ENCODE measurements around the gene CPEB1.

Gene CPEB1

GRCh38 chr15:82635798-82636197, 11.4 kb downstream of the CPEB1 start:
- no peak for TF ChIP-seq GABPA (IDR thresholded peaks at IDR 0.05; ENCODE audit: low read depth)
- TF ChIP-seq SPI1 (IDR thresholded peaks at IDR 0.05; ENCODE audit: borderline replicate concordance, low read depth): no peak
- TF ChIP-seq POLR2AphosphoS5 (IDR thresholded peaks at IDR 0.05; ENCODE audit: low read depth): no peak
- TF ChIP-seq REST (IDR thresholded peaks at IDR 0.05; ENCODE audit: insufficient replicate concordance, low read depth): no peak
- Histone ChIP-seq H3K27ac (replicated peaks) (no peak overlapping the region), H3K27me3 (ENCODE audit: insufficient read depth, poor library complexity, severe bottlenecking) (peaks cover 14% of the 10 kb centered on the region), H3K4me3 (replicated peaks; ENCODE audit: insufficient read depth, low read length) (no peak overlapping the region)
- DNase-seq (ENCODE audit: low read depth in 1 of 2, low spot score in 1 of 2): no peak

- no peak overlapping the region for H3K27ac ChIP-seq (replicated peaks)
- H3K27me3 ChIP-seq (ENCODE audit: insufficient read depth, poor library complexity, severe bottlenecking): peaks cover 2% of the 10 kb centered on the region
- no peak overlapping the region for H3K4me3 ChIP-seq (replicated peaks; ENCODE audit: insufficient read depth, low read length)
- TF ChIP-seq REST (IDR thresholded peaks at IDR 0.05; ENCODE audit: insufficient replicate concordance, low read depth) (no peak), GABPA (IDR thresholded peaks at IDR 0.05; ENCODE audit: low read depth) (no peak), CTCF (IDR thresholded peaks at IDR 0.05; ENCODE audit: insufficient read depth, low read length) (no peak), SPI1 (IDR thresholded peaks at IDR 0.05; ENCODE audit: borderline replicate concordance, low read depth) (no peak), POLR2AphosphoS5 (IDR thresholded peaks at IDR 0.05; ENCODE audit: low read depth) (no peak)
- DNase-seq (ENCODE audit: low read depth in 1 of 2, low spot score in 1 of 2): no peak
Observed at GRCh38 chr15:82630033-82630432, 17.1 kb downstream of the CPEB1 start.

- DNase-seq (ENCODE audit: low read depth in 1 of 2, low spot score in 1 of 2): no peak
- Histone ChIP-seq H3K27me3 (ENCODE audit: insufficient read depth, poor library complexity, severe bottlenecking) (no peaks in the 10 kb centered on the region), H3K4me3 (replicated peaks; ENCODE audit: insufficient read depth, low read length) (no peak overlapping the region), H3K27ac (replicated peaks) (no peak overlapping the region)
- no peak for TF ChIP-seq POLR2AphosphoS5 (IDR thresholded peaks at IDR 0.05; ENCODE audit: low read depth)
- no peak for TF ChIP-seq SPI1 (IDR thresholded peaks at IDR 0.05; ENCODE audit: borderline replicate concordance, low read depth)
- TF ChIP-seq REST (IDR thresholded peaks at IDR 0.05; ENCODE audit: insufficient replicate concordance, low read depth): no peak
- TF ChIP-seq CTCF (IDR thresholded peaks at IDR 0.05; ENCODE audit: insufficient read depth, low read length): no peak
- TF ChIP-seq GABPA (IDR thresholded peaks at IDR 0.05; ENCODE audit: low read depth): no peak
Observed at GRCh38 chr15:82625136-82625535, 22.0 kb downstream of the CPEB1 start.

Data from HL-60 (cell line).